Ovary (tissue), 9 donors: ENCODE measurements around the gene SKA1. TPM values are rescaled to one million over a fixed set of nuclear protein-coding genes. Genes with fewer than 3 reads are reported as not detected.

Experiments used
- DNase-seq, 5 donors: peaks; one replicate each; pipeline ENCODE4 v3.0.0-alpha.2; 2019 to 2020
- H3K27ac ChIP-seq, 2 donors: fragments of 200-600 bp; one replicate each; pipeline versions ENCODE4 v1.5.1 to v1.8.0; 2019 to 2022
- H3K27me3 ChIP-seq: fragments of 200-600 bp; one replicate; pipeline ENCODE4 v1.8.0; 2022
- H3K36me3 ChIP-seq: fragments of 200-600 bp; sonication (generic); one replicate; pipeline ENCODE4 v1.5.1; 2019
- H3K4me1 ChIP-seq: one replicate; pipeline ENCODE4 v1.8.1; 2013; ENCODE audit warnings: mild to moderate bottlenecking, moderate library complexity; ENCODE audit not compliant: insufficient read depth
- H3K4me3 ChIP-seq: fragments of 200-600 bp; sonication (generic); one replicate; pipeline ENCODE4 v1.5.1; 2017
- H3K9me3 ChIP-seq, 2 donors: fragments of 200-600 bp in 1 of 2; sonication (generic) in 1 of 2; one replicate each; pipeline versions ENCODE4 v1.5.1 to v1.8.1; 2013 to 2019; ENCODE audit warnings: mild to moderate bottlenecking in 1 of 2, moderate library complexity in 1 of 2
- CTCF ChIP-seq, 3 donors: fragments of 450-650 bp in 2 of 3; fragments of 200-600 bp in 1 of 3; IDR thresholded peaks; one replicate each; pipeline versions ENCODE4 v1.5.1 to v1.8.0; 2016 to 2022; ENCODE audit warnings: antibody characterized with exemption in 3 of 3, mild to moderate bottlenecking in 1 of 3
- EP300 ChIP-seq: sonication (generic); formaldehyde crosslinking; IDR thresholded peaks from one replicate; pipeline ENCODE4 v1.6.1; 2017; ENCODE audit warnings: antibody characterized with exemption
- POLR2A ChIP-seq: fragments of 450-650 bp; IDR thresholded peaks from one replicate; pipeline ENCODE4 v1.6.1; 2017; ENCODE audit warnings: antibody characterized with exemption, mild to moderate bottlenecking, moderate library complexity
- WGBS, 3 donors: extraction: QIAGEN DNeasy Blood & Tissue Kit in 1 of 3; methylation state at CpG; one replicate each; pipeline versions ENCODE4 v1.1.5 to v1.1.7; 2013 to 2017; 5-methylcytosine and 5-hydroxymethylcytosine counted together
- intact Hi-C, 4 donors: fragments of 100-400 bp; cut with DNase I; formaldehyde crosslinking; loops; one replicate each; pipeline versions ENCODE4 v1.11.0 to v1.15.1; 2022 to 2023
- polyA plus RNA-seq, 2 donors: library from polyadenylated mRNA; stranded (reverse); fragments of 200-250 nt in 1 of 2; fragments of 350-450 nt in 1 of 2; fragmentation: Illumina TruSeq in 1 of 2; extraction: RNeasy Lipid Tissue Mini Kit (QIAGEN cat#74804) in 1 of 2; gene quantifications; one replicate each; pipeline ENCODE4 v1.2.3, GENCODE V29; 2013 to 2014
- total RNA-seq, 7 donors: library from RNA; depleted of rRNA in 2 of 7; stranded (reverse); fragments of >200 nt in 2 of 7; fragmentation: NEBNext Ultra II Directional in 3 of 7; extraction: Animal tissue kit (Norgen Biotek cat#: 25700) in 3 of 7; gene quantifications; one replicate each; pipeline versions ENCODE4 v1.1.0 to v1.2.4, GENCODE V29; 2016 to 2023
- donor health status: DM: no; HTN: no; CAD: no; lungs with moderate emphysema.
- donor health status: DM: no; HTN: no; CAD: no.
- donor health status: Bipolar disorder and iron deficiency.
- donor health status: DM: yes; HTN: yes; CAD: no.
- donor health status: DM: no; HTN: no; CAD: no.
- donor health status: DM: yes; HTN: yes; CAD: no.

Gene SKA1
- total and polyA plus RNA-seq, 9 donors: 0.10 to 3.3 (median 0.60) TPM; not detected in 3

GRCh38 chr18:50441016-50441415 lies 66.2 kb downstream of the SKA1 start:
- H3K4me3 ChIP-seq: no peak overlapping the region
- H3K27ac ChIP-seq: no peak overlapping the region
- no peak for TF ChIP-seq POLR2A
- TF ChIP-seq CTCF (IDR thresholded peaks at IDR 0.05): no peak
- TF ChIP-seq EP300: no peak
- intact Hi-C loops: no loop called here
- WGBS, 3 donors: 31 to 35% (median 32%) methylated on average over 4 of the region's 4 CpGs
- H3K27me3 ChIP-seq: no peaks in the 10 kb centered on the region
- H3K4me1 ChIP-seq: no peaks in the 10 kb centered on the region
- H3K36me3 ChIP-seq: no peaks in the 10 kb centered on the region
- no peaks in the 10 kb centered on the region for H3K9me3 ChIP-seq
- no peak for DNase-seq

- H3K27ac ChIP-seq: no peak overlapping the region
- no peaks in the 10 kb centered on the region for H3K27me3 ChIP-seq
- intact Hi-C loops: no loop called here
- H3K4me3 ChIP-seq: no peak overlapping the region
- 33 to 45% (median 43%) methylated on average over 1 of the region's 1 CpG for WGBS, 3 donors
- H3K4me1 ChIP-seq: no peaks in the 10 kb centered on the region
- no peaks in the 10 kb centered on the region for H3K9me3 ChIP-seq
- no peak for DNase-seq
- no peaks in the 10 kb centered on the region for H3K36me3 ChIP-seq
- TF ChIP-seq POLR2A: no peak
- no peak for TF ChIP-seq CTCF (IDR thresholded peaks at IDR 0.05)
- no peak for TF ChIP-seq EP300
Measured at GRCh38 chr18:50441501-50441900, 66.7 kb downstream of the SKA1 start.

Other genes with a start within 250 kb of the SKA1 start
- gene MYO5B, start 179.9 kb upstream of the SKA1 start, total RNA-seq: 10 to 100 TPM in 1 of 7 donors, 1 to 10 TPM in 4, under 1 TPM in 2; 0.25 to 25.5 (median 1.5) TPM
- gene MYO5B, start 179.9 kb upstream of the SKA1 start, polyA plus RNA-seq: 1 to 10 TPM; 1.2 to 3.4 TPM
- 1 to 10 TPM in 1 of 7 donors, under 1 TPM in 6; 0.40 to 9.9 (median 0.61) TPM for gene CFAP53, start 108.6 kb upstream of the SKA1 start, total RNA-seq
- gene CFAP53, start 108.6 kb upstream of the SKA1 start, polyA plus RNA-seq: 1 to 10 TPM in 1 of 2 donors, under 1 TPM in 1; 0.41 to 1.2 TPM
- gene MBD1, start 93.5 kb upstream of the SKA1 start, total RNA-seq: 10 to 100 TPM; 47.7 to 78.5 (median 61.7) TPM
- gene MBD1, start 93.5 kb upstream of the SKA1 start, polyA plus RNA-seq: 10 to 100 TPM; 30.1 to 37.8 TPM
- gene CXXC1, start 87.4 kb upstream of the SKA1 start, total RNA-seq: 10 to 100 TPM; 39.1 to 77.9 (median 70.7) TPM
- 10 to 100 TPM; 52.0 to 67.8 TPM for gene CXXC1, start 87.4 kb upstream of the SKA1 start, polyA plus RNA-seq
- 10 to 100 TPM in 1 of 7 donors, 1 to 10 TPM in 5, under 1 TPM in 1; 0.80 to 14.2 (median 3.4) TPM for gene MAPK4, start 185.0 kb downstream of the SKA1 start, total RNA-seq
- 10 to 100 TPM in 1 of 2 donors, 1 to 10 TPM in 1; 1.1 to 21.7 TPM for gene MAPK4, start 185.0 kb downstream of the SKA1 start, polyA plus RNA-seq